Ovary (tissue), 3 donors: ENCODE results near the gene SCN2A.

ENCODE experiments used
- EP300 ChIP-seq: sonication (generic); formaldehyde crosslinking; IDR thresholded peaks from one replicate; pipeline ENCODE4 v1.6.1; 2017; ENCODE audit warnings: antibody characterized with exemption
- POLR2A ChIP-seq: fragments of 450-650 bp; IDR thresholded peaks from one replicate; pipeline ENCODE4 v1.6.1; 2017; ENCODE audit warnings: antibody characterized with exemption, mild to moderate bottlenecking, moderate library complexity
- TF ChIP-seq, protein P1 (sequence below), 3 donors: fragments of 450-650 bp in 2 of 3; fragments of 200-600 bp in 1 of 3; IDR thresholded peaks; one replicate each; pipeline versions ENCODE4 v1.5.1 to v1.8.0; 2016 to 2022; ENCODE audit warnings: antibody characterized with exemption in 3 of 3, mild to moderate bottlenecking in 1 of 3
- donor health status: DM: no; HTN: no; CAD: no.

DNA sequence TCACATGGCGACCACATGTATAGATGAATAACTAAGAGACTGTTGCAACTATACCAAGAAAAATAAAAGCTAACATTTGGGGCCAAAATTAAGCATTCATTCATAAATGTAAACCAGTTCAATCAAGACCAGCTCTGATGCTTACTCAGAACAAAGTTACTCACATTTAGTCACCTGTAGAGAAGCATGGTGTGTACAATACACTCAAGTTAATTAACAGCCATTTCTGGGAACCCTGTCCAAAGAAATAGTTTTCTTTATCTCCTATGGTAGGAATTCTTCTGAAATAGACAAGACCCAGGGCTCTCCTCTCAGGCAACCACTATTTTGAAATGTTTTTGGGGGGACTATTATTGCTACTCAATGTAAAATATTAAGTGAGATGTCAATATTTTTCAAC lies 37.0 kb upstream of the SCN2A start:
- TF ChIP-seq, protein P1, sequence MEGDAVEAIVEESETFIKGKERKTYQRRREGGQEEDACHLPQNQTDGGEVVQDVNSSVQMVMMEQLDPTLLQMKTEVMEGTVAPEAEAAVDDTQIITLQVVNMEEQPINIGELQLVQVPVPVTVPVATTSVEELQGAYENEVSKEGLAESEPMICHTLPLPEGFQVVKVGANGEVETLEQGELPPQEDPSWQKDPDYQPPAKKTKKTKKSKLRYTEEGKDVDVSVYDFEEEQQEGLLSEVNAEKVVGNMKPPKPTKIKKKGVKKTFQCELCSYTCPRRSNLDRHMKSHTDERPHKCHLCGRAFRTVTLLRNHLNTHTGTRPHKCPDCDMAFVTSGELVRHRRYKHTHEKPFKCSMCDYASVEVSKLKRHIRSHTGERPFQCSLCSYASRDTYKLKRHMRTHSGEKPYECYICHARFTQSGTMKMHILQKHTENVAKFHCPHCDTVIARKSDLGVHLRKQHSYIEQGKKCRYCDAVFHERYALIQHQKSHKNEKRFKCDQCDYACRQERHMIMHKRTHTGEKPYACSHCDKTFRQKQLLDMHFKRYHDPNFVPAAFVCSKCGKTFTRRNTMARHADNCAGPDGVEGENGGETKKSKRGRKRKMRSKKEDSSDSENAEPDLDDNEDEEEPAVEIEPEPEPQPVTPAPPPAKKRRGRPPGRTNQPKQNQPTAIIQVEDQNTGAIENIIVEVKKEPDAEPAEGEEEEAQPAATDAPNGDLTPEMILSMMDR (IDR thresholded peaks at IDR 0.05) = no peak
- TF ChIP-seq EP300 (no peak), POLR2A (no peak)
